PC-3 (cell line): Measurements from ENCODE around the gene SPDYE2B.
"Not testable (repeated sequence)": the region's sequence is repeated elsewhere in the genome, so short reads cannot be mapped to it uniquely, and the experiment has no call there.

Experiments used
- EZH2 ChIP-seq: fragments of 300-600 bp; sonication (generic); IDR thresholded peaks from one replicate; pipeline ENCODE4 v1.6.1; 2017; ENCODE audit warnings: antibody characterized with exemption, mild to moderate bottlenecking, low read length; ENCODE audit not compliant: unreplicated experiment
- EZH2phosphoT487 ChIP-seq: fragments of 300-600 bp; sonication (generic); IDR thresholded peaks from 2 replicates; pipeline ENCODE4 v1.6.1; 2018; ENCODE audit warnings: mild to moderate bottlenecking, antibody characterized with exemption, low read length, borderline replicate concordance

GRCh38 chr7:102610441-102610840 lies 39.7 kb upstream of the SPDYE2B start:
- TF ChIP-seq EZH2, EZH2phosphoT487: not testable (repeated sequence)
